Ishikawa (cell line): ENCODE results near the gene PPP1CC.

Source experiments
- REST ChIP-seq: IDR thresholded peaks from 2 replicates; pipeline ENCODE4 v1.6.1; 2012; ENCODE audit warnings: low read depth, mild to moderate bottlenecking
- YY1 ChIP-seq: IDR thresholded peaks from 2 replicates; pipeline ENCODE4 v1.6.1; 2012; ENCODE audit warnings: low read depth
- ZBTB7A ChIP-seq: IDR thresholded peaks from 2 replicates; pipeline ENCODE4 v1.6.1; 2012; ENCODE audit warnings: low read depth
- TF ChIP-seq, protein P1 (sequence below): IDR thresholded peaks from 2 replicates; pipeline ENCODE4 v1.6.1; 2012
- TF ChIP-seq, protein P2 (sequence below): IDR thresholded peaks from 2 replicates; pipeline ENCODE4 v1.6.1; 2012

DNA sequence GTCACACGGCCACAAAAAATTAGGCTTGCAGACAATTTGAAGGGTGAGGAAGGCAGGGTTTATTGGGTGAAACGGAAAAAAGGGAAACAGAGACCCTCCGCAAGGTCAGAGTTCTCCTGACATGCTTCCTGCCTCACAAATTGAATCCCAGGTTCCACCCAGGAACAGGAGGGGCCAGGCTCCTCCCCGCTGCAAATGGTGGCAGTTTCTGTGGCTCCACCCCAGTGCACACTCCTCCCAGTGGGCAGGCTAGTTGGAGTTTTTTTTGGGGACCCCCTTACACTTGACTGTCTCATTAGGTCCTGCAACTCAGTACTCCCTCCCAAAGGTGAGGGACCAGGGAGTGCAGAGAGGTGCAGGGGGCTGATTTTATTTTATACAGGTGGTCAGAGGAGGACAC is 39.4 kb upstream of the PPP1CC start:
- TF ChIP-seq, protein P1, sequence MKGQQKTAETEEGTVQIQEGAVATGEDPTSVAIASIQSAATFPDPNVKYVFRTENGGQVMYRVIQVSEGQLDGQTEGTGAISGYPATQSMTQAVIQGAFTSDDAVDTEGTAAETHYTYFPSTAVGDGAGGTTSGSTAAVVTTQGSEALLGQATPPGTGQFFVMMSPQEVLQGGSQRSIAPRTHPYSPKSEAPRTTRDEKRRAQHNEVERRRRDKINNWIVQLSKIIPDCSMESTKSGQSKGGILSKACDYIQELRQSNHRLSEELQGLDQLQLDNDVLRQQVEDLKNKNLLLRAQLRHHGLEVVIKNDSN, result no peak
- no peak for TF ChIP-seq ZBTB7A
- no peak for TF ChIP-seq YY1
- TF ChIP-seq, protein P2, sequence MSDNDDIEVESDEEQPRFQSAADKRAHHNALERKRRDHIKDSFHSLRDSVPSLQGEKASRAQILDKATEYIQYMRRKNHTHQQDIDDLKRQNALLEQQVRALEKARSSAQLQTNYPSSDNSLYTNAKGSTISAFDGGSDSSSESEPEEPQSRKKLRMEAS, result no peak
- no peak for TF ChIP-seq REST
